NCI-H1417 treated with DMSO at 0.1 percent for 48 hours (cell line): Measurements from ENCODE around the gene RMDN2.

Experiments
- DNase-seq: peaks from one replicate; lab custom pipeline; 2025; lab: John Stamatoyannopoulos, UW

RMDN2 gene, protein sequence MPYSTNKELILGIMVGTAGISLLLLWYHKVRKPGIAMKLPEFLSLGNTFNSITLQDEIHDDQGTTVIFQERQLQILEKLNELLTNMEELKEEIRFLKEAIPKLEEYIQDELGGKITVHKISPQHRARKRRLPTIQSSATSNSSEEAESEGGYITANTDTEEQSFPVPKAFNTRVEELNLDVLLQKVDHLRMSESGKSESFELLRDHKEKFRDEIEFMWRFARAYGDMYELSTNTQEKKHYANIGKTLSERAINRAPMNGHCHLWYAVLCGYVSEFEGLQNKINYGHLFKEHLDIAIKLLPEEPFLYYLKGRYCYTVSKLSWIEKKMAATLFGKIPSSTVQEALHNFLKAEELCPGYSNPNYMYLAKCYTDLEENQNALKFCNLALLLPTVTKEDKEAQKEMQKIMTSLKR

DNA sequence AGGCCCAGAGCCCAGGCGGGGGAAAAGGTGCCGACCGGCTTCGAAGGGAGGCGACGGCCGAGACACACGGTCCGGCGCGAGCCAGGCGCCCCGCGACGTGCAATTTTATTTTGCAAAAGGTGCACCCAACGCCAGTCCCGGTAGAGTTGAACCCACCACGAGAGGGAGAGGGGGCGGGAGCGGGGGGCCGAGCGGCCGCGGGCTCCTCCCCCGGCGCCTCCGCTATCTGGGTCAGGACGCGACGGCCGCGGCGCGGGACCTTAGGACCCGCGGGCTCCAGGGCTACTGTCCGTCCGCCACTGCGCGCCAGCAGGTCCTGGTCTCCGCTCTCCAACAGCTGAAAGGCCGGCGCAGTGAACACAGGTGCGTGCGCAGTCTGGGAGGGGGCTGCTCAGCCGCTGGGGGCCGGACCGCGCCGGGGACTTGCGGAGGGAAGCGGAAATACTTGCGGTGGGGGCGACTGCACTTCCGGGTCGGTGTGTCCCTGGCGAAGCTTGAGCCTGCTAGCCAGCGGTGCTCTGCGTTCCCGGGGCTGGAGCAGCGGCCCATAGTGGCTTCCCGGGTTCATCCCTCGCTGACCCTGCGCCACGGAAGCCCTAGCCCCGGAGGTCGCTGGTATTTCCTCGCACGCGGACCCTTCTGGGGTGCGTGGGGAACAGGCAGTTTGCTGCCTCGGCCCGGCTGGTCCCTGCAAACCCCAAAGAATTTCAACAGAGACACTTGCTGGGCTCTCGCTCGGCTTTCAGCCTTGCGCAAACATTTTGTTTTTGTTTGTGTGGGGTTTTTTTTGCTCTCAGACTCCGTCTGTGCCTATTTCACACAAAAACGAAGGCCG is at the start of gene RMDN2:
RMDN2 (plus strand) TSS at position 225 of the 835 bp plus-strand sequence. CDS start 3,991 bp downstream, outside the sequence.
- DNase-seq: peak; percentile 80

DNA sequence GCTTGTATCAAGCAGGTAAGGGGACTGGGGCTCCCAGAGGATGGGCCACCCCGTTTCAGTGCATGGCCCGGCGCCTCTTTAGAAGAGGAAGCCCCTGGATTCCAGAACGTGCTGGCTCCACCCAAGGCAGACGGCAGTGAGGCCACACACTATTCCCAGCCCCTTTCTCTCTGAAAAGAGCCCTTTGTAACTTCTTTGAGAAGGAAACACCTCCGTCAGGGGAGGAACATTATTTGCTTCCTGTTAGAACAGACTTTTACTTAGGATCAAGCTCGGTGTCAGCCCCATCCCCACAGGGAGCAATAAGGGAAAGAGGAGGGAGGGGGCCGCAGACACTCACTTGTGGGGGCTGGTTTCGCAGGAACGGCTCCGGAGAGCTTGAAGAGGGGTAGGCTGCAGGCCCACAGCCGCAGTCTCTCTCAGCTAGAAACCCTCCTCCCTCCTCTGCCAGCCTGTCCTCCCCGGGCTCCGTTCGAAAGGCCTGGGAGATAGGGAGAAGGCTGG is 49.6 kb upstream of the RMDN2 start:
- DNase-seq: no peak

DNA sequence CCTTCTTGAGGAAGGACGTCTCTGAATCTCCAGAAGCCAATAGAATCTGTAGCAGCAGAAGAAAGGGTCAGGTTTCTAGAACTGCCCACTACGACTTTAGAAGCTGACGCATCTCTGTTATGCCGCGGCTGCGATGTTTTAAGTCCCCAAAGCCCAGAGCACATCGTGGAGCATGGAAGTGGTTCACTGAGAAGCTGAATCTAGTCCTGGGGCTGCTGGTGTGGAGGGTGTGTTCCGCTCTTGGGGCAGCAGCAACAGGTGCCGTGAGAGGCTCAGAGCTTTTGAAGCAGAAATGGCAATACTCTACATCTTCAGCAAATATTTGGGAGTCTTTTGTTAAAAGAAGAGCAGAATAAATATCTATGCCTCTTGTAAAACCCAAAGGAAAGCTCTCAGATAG is 48.9 kb upstream of the RMDN2 start:
- DNase-seq: no peak

DNA sequence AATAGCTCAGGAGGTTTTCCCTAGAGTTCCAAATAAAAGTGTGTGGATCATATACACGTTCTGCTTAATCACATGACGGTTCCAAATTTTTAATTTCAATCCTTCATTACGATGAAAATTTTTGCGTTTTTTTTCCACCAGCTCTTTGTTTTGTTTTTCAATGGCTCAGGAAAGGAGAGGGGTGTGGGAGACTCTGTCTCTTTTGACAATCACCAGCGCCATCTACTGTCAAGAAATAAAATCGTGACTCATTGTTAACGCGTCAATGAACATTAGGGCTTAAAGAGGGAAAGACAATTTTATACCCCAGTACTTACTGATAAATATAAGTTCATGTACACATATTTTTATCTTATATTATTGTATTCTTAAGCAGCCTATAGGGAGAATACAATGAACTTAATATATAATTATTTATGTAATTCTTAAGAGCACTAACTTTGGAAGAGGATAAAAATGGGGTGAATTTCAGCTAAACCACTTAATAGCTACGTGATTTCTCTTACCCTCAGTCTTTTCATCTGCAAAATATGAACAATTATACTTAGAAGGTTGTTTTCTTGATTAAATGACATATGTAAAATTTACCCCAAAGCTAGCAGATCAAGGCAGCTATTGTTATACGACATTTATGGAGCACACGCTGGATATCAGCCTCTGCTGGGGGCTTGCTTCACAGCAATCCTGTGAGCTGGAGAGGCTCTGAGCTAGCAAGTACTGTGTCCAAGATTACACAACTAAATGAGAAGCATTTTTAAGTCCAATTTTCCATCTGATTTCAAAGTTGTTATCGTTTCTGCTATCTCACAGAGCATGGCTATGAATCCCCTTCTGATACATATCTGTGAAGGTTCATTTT is 47.4 kb upstream of the RMDN2 start:
- DNase-seq: peak; percentile 69

DNA sequence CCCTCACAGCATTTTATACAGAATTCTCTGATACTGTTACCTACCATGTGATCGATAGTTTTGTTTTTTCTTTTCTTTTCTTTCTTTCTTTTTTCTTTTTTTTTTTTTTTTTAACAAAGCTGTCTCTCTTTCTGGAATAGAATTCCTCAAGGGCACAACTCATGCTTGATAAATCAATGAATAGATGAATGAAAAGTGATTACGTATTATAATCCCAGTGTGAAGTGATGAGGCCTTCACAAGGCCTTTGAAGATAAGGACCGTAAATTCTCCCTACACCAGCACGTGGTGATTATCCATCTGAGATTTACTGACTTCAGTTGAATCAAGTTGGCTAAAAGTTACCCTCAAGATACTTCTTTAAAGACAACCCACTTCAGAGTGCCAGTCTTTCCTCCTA is 46.6 kb upstream of the RMDN2 start:
- DNase-seq: no peak

DNA sequence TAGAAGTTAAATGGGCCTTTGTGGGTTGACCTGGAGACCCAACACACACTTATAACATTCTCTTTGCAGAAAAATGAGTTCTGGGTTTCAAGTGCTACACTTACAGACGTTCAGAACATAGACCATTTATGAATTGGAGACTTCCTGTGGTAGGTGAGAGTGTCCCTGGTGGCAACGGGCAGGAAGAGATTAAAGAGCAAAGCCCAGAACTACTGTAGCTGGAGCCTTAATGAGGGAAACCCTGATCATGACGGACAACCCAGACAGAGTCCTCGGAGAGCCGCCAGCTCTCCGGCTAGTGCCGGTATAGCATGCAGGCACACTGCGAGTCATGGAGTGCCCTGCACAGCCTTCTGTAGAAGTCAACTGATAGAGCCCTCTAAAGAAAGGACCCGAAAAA is 44.5 kb upstream of the RMDN2 start:
- no peak for DNase-seq

DNA sequence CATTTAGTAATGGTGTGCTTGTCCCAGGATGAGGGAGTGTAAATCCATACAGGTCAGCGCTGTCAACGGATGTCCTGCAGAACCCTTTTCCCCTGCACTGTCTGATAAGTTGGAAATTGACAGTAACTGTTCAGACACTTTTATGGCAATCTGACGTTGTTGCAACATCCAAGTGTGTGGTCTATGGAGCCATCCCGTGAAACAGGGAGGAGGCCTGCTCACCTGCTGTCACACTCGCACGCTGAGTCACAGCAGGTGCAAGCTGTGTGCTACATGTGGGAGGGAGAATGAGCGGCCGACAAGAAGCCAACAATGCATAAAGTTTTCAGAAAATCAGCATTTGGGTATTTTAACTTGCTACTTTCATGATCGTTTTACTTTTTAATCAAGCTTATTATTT is 43.7 kb upstream of the RMDN2 start:
- DNase-seq: no peak

DNA sequence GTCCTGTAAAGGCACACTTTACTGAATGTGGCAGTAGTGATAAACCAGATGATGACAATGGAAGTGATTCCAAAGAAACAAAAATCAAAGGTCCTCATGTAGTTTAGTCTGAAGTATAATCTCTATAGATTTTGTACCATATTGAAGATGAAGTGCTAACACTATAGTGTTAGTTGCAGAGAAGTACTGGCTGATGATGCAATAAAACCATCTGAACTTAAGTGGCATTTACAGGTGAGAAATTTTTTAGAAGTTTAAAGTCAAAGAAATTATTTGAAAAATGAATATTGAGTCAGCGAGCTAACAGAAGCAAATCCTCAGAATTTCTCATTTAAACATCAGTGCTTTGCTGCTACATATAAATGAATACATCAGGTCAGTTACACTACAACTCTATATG is 43.1 kb upstream of the RMDN2 start:
- DNase-seq: no peak

DNA sequence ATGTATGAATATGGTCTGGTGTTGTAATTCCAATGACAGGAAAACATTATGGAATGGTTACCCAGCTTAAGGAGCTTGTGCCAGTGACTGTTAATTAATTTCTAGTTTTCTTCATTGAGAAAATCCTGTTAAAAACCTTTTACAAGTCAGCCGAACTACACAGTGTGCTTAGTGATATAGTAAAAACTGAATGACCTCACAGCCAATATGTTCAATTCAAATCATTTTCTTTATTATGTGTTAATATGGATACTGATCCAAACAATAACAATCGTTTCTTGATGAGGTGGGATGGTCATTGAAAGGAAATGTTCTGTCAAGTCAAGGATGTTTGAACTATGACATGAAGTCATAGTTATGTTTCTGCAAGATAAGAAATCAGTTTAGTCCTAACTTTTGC is 41.6 kb upstream of the RMDN2 start:
- no peak for DNase-seq

DNA sequence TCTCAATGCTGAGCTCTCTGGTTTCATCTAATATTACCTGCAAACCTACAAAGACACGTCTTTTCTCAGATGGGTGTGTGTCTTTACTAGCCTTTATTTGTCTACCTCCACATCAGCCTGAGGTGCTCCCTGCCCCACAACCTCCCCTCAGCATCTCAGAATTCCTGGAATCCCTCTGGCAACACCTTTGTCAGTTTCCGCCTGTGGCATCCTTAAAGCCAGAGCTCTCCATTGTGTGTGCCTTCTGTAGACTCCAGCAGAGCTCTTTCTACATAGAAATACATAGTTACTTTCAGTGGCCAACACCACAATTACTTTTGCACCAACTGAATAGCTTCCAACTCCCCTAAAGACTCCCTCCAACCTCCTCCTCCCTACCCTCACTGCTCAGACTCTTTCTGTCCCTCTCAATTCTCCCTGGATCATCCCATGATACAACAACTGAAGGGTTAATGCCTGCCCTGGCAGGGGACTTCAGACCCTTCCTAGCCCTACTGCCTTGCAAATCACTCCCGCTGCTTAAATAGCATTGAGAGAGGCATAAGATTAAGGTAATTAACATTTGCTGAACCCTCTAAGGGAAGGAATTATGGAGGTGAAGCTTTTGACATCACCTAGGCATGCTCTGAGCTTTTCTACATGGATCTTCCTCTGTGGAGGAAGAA is 39.6 kb upstream of the RMDN2 start:
- no peak for DNase-seq

DNA sequence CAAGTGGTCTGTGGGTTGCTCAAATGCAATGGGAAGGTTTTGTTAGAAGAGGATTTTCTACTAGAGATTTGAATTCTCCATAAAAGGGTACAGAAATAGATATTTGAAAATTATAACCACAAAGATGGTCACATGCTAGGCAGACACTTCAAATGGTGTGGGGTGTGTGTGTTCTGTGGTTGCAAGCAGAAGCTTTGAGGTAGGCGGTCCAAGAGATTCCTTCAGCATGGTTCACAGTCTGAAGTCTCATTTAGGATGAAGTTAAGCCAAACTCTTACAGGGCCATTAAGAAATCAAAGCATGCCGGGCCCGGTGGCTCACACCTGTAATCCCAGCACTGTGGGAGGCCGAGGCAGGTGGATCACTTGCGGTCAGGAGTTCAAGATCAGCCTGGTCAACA is 38.3 kb upstream of the RMDN2 start:
- DNase-seq: no peak

DNA sequence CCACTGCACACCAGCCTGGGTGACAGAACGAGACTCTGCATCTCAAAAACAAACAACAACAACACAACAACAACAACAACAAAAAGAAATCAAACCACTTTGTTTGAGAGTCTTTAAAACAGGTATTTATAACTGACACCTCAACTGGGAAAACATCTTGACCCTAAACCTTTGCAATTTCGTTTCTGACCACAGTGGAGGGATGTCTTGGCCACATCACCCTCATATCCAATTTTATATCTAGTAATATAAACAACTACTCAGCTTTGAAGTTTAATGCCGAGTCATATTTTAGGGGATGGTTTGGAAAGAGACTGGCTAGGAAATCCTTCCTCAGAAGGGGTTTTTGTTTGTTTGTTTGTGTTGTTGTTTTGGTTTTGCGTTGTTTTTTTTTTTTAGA is 37.8 kb upstream of the RMDN2 start:
- no peak for DNase-seq

DNA sequence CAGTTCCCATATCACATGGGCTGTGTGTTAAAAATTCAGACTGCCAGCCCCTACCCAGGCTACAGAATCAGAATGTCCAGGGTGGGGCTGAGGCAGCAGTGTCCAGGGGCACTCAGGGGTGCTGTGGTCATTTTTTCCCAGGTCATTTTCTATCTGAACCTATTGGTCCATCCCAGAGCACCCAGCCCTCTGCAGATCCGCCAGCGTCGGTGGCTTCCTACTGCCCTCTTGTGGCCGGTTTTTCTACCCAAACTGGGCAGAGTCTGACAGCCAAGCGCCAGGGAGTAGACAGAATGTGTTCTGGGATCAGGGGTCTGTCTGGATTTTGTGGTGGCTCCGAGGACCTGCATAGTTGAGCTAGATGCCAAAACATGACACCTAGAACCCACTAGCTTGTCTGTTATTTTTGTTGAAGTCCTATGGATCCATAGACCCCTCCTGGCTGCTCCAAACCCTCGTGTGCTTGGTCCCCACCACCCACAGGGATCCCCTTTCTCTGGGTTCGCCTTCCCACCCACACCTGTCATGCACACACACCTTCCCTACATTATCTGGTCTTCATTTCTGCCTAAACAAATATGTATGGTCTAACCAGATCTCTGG is 34.1 kb upstream of the RMDN2 start:
- no peak for DNase-seq

DNA sequence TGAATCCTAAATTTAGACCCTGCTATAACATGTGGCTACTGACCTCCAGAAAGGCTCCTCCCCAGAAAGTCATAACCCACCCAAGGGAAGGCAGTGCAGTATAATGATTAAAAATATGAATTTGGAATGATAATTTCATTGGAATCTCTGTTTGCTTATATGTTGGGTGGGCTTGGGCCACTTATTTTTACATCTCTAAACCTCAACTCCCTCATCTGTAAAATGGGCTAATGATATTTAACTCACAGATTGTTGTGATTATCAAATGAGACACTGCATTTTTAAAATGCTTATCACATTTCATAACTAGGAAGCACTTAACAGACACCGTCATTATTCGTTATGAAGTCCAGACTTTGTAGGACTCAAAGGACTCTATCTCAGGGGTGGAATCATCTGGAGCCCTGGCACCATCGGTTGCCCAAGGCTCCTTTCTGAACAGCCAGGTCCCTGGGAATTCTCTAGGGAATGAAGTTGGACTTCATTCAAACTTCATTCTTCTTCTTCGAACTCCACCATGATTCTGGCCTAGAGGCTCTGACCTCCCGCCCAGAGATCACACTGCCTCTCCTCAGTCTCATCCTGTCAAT is 33.1 kb upstream of the RMDN2 start:
- DNase-seq: no peak

DNA sequence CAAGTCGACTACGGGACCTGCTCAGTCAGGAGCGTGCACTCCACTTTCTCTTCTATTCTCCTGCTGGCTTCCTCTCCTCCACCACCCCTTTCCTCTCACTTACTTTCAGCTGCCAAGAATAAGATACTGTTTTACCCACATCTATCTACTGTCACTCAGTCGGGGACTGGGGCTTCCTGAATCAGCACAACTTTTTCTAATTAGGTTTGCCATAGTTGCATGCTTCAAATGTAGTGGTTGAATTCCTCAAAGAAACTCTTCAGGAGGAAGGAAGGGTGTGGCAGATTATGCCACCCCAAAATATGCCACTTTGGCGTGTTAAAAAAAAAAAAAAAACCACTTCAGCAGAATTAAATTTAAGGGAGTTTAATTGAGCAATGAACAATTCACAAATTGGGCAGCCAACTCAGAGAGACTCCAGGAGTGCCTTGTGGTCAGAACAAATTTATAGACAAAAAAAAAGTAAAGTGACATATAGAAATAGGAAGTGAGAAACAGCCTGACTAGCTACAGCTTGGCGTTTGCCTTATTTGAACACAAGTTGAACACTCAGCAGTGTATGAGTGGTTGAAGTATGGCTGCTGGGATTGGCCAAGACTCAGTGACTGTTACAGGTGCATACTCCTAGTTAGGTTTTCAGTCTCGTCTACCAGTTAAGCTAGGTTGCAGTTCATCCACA is 32.5 kb upstream of the RMDN2 start:
- DNase-seq: no peak

DNA sequence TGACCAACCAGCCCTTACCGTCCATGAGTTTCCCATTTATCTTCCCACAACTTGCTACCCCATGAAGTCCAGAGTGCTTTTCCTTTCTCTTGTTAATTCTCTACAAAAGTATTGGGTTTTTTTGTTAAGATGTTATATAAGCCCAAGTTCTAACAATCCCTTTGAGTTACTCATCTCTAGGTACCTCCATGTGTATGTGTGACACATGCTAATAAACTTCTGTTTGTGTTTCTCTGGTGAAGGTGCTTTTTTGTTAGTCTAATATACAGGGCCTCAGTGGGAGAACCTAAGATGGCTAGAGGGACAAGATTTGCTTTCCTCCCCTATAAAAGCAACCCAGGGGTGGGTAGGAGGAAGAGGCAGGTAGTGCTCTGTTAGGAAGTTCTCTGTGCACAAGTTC is 31.8 kb upstream of the RMDN2 start:
- DNase-seq: no peak

DNA sequence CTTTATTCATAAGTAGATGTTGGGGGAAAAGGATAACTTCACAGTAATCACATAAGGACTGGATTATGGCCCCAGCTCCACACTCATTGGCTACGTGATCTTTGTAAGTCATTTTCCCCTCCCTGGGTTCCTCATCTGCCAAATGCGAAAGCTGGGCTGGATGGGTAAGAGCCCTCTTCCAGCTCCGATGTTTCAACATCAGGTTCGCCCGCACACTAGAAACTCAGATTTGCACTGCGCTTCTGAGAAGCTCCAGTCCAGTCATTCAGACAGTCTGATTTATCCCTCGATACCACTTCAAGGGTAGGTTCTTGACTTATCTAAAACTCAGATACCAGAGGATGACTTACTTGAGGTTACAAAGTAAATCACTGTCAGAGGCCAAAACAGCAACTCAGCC is 31.0 kb upstream of the RMDN2 start:
- DNase-seq: no peak

DNA sequence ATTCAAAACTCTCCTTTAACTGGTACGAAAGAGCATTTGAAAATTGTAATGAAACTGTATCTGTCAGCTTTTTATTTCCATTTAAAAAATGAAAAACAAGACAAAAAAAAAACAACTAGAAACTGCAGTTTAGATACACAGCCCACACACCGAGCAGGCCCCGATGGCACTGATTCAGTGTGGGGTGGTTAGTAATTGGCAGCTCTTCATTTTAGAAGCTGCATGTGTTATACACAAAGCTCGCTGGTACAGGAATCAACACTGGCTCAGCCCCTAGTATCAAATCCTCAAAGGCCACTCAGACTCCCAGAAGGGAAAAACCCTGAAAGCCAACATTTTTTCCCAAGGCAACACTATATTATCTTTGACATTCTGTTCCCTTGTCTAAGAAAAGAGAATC is 30.5 kb upstream of the RMDN2 start:
- no peak for DNase-seq

DNA sequence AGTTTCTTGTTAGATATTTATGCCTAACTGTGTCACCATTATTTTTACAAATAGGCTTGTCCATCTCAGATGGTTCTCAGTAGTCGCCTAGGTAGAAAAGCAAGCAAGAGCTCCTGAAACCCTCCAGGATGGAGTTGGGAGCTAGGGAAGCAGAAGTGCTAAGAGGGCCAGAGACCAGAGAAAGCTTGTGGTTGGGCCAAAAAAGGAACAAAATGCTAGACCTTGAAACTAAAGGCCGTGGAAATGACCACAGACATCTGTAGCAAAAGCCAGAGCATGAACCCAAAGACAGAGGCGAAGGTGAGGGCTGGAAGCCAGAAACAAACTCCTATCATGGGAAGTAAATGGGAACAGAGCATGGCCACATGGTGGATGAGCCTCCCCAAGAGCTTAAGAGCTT is 29.9 kb upstream of the RMDN2 start:
- no peak for DNase-seq

DNA sequence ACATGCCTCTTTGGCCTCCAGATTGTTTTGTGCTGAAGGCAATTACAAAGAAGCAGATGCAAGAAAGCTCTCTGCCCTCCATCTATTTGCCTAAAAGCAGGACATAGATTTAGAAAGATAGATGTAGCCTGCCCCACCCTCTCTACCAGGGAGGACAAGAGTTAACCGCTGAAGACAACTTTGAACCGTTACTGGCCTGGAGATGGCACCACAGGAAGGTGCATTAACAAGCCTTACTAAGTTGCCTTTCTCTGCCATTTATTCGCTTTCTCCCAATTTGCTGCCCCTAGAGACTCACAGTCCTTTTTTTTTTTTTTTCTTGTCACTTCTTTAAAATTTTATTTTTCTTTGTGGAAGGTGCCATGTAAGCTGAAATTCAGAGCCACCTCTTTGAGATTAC is 28.8 kb upstream of the RMDN2 start:
- no peak for DNase-seq
